ENCODE data around the gene DEK.
"Not testable (repeated sequence)": the region's sequence is repeated elsewhere in the genome, so short reads cannot be mapped to it uniquely, and the experiment has no call there.

Gene DEK, protein sequence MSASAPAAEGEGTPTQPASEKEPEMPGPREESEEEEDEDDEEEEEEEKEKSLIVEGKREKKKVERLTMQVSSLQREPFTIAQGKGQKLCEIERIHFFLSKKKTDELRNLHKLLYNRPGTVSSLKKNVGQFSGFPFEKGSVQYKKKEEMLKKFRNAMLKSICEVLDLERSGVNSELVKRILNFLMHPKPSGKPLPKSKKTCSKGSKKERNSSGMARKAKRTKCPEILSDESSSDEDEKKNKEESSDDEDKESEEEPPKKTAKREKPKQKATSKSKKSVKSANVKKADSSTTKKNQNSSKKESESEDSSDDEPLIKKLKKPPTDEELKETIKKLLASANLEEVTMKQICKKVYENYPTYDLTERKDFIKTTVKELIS

DNA sequence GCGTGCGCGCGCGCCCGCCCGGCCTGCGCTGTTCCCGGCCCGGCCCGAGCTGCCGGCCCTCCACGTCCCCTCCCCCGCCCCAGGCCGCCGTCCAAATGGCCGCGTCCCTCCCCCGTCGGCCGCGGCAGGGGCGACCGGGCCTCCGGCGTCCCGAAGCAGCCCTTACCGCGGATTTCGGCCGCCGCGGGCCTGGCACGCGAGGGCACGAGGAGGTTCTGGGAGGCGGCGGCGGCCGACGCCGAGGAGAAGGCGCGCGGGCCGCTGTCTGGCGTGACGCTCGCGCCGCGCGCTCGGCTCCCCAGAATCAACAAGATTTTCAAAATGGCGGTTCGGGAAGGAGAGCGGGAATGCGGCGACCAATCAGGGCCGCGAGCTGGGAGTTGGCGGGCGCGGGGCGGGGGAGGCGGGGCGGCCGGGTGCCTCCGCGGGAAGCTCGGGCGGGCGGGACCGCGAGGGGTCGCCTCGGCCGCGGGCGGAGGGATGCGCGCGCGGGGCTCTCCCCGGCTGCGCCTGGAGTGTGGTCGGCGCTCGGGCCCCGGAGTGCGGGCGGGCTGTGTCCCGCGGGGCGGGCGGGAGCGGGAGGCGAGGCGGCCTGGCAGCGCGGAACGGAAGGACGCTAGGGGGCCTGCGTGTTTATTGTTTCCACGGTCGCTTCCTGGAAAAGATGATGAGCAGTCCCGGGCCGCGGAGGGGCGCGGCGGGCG is at the start of gene DEK:
Gene DEK, minus strand, starts transcription at position 312 of the 704 bp plus-strand sequence. CDS start 543 bp downstream, outside the sequence.
- peak; percentile 39 for DNase-seq (ENCODE audit: low read depth, low spot score)
- WGBS (ENCODE audit: insufficient coverage, insufficient read length), result no CpG with 5 or more reads among the region's 113 CpGs
- H3K27me3 ChIP-seq (ENCODE audit: control insufficient read depth, insufficient read depth, low read length), result no peaks in the 10 kb centered on the region
- H3K27ac ChIP-seq (ENCODE audit: low read length), result no peak within 1 kb of the TSS
- no peaks in the 10 kb centered on the region for H3K36me3 ChIP-seq (ENCODE audit: control insufficient read depth, insufficient read depth, low read length)
- peaks cover 2% of the 10 kb centered on the region; the same call in 1 of the 2 replicates for H3K4me1 ChIP-seq (ENCODE audit: control insufficient read depth, insufficient read depth, low read length)
- H3K4me3 ChIP-seq (ENCODE audit: low read length), result peak within 1 kb of the TSS; percentile 98
- no peaks in the 10 kb centered on the region for H3K9me3 ChIP-seq (ENCODE audit: control insufficient read depth, insufficient read depth, low read length)

DNA sequence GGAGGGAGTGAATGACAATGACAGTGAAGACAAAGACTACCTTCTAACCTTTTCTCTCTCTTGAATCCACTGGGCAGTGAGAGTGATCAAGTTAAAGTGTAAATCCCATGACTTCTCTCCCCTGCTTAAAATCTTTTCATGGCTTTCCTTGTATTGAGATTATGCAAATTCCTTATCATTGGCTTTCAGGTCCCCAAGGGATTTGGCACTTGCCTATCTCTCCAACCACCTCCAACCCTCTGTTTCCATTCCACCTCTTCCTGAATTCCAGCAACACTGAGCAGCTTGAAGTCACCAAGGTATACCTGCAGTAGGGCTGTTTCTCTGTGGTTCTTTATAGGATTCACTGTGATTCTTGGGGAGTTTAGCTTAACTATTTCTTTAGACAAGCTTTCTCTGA is 48.0 kb upstream of the DEK start:
- no peaks in the 10 kb centered on the region for H3K27me3 ChIP-seq (ENCODE audit: control insufficient read depth, insufficient read depth, low read length)
- no peak overlapping the region for H3K4me3 ChIP-seq (ENCODE audit: low read length)
- H3K9me3 ChIP-seq (ENCODE audit: control insufficient read depth, insufficient read depth, low read length), result no peaks in the 10 kb centered on the region
- DNase-seq (ENCODE audit: low read depth, low spot score), result no peak
- H3K27ac ChIP-seq (ENCODE audit: low read length), result no peak overlapping the region
- H3K36me3 ChIP-seq (ENCODE audit: control insufficient read depth, insufficient read depth, low read length), result no peaks in the 10 kb centered on the region
- no peaks in the 10 kb centered on the region for H3K4me1 ChIP-seq (ENCODE audit: control insufficient read depth, insufficient read depth, low read length)

DNA sequence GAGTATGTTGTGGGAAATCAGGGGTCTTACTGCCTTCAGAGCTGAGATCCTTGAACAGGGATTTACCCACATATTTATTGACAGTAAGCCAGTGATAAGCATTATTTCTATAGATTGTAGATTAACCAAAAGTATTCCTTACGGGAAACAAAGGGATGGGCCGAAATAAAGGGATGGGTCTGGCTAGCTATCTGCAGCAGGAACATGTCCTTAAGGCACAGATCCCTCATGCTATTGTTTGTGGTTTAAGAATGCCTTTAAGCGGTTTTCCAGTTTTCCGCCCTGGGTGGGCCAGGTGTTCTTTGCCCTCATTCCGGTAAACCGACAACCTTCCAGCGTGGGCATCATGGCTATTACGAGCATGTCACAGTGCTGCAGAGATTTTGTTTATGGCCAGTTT is 45.7 kb upstream of the DEK start:
- H3K4me1 ChIP-seq (ENCODE audit: control insufficient read depth, insufficient read depth, low read length); H3K4me3 ChIP-seq (ENCODE audit: low read length); H3K9me3 ChIP-seq (ENCODE audit: control insufficient read depth, insufficient read depth, low read length); H3K27ac ChIP-seq (ENCODE audit: low read length); DNase-seq (ENCODE audit: low read depth, low spot score); H3K36me3 ChIP-seq (ENCODE audit: control insufficient read depth, insufficient read depth, low read length); H3K27me3 ChIP-seq (ENCODE audit: control insufficient read depth, insufficient read depth, low read length): not testable (repeated sequence)
- no CpG with 5 or more reads among the region's 8 CpGs for WGBS (ENCODE audit: insufficient coverage, insufficient read length)

DNA sequence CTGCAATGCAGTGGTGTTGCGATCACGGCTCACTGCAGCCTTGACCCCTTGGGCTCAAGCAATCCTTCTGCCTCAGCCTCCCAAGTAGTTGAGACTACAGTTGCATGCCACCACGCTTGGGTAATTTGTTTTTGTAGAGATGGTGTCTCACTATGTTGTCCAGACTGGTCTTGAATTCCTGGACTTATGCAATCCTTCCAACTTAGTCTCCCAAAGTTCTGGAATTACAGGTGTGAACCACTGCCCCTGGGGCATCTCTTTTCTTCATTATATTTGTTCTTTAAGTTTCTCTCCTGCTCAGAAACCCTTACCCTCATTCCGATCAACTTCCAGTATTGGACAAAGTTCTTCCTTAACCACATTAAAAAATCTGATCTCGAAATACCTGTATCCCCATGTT is 44.7 kb upstream of the DEK start:
- no peaks in the 10 kb centered on the region for H3K9me3 ChIP-seq (ENCODE audit: control insufficient read depth, insufficient read depth, low read length)
- no peak for DNase-seq (ENCODE audit: low read depth, low spot score)
- WGBS (ENCODE audit: insufficient coverage, insufficient read length), result no CpG with 5 or more reads among the region's 5 CpGs

DNA sequence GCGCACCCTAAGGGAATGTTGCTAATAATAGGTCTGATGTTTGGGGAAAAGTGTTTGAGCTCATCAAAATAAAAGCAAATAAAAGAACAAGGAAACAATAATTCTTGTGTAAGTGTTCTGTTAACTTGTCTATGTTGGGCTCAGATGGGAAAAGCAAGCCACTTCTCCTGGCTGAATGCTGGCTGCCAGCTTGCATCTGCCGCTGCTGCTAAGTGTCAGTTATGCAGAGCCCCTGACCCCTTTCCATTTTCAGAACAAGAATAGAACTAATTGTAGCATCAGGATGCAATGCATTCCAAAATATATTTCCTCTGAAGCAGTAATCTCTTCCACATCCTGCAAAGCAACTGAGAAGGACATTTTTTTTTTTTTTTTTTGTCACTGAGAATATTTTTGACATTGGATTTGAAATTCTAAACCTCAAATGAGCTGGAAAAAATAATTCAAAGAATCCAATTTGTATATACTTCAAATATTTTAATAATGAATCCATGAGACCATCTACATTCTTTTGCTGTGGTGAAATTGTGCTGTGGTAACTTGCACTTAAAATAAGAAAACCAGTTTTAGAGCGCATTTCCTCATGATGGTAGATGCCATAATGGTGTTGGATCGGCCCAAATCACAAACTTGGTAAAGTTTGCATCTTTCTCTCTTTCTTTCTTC is 43.9 kb upstream of the DEK start:
- Histone ChIP-seq H3K27ac (ENCODE audit: low read length) (no peak overlapping the region), H3K9me3 (ENCODE audit: control insufficient read depth, insufficient read depth, low read length) (no peaks in the 10 kb centered on the region), H3K4me3 (ENCODE audit: low read length) (no peak overlapping the region), H3K4me1 (ENCODE audit: control insufficient read depth, insufficient read depth, low read length) (peaks cover 3% of the 10 kb centered on the region; the same call in 1 of the 2 replicates), H3K36me3 (ENCODE audit: control insufficient read depth, insufficient read depth, low read length) (no peaks in the 10 kb centered on the region), H3K27me3 (ENCODE audit: control insufficient read depth, insufficient read depth, low read length) (no peaks in the 10 kb centered on the region)
- no CpG with 5 or more reads among the region's 4 CpGs for WGBS (ENCODE audit: insufficient coverage, insufficient read length)
- DNase-seq (ENCODE audit: low read depth, low spot score), result no peak

More for the DNA sequence above, 44.7 kb upstream of the DEK start:
- Histone ChIP-seq H3K4me3 (ENCODE audit: low read length) (no peak overlapping the region), H3K27me3 (ENCODE audit: control insufficient read depth, insufficient read depth, low read length) (no peaks in the 10 kb centered on the region), H3K4me1 (ENCODE audit: control insufficient read depth, insufficient read depth, low read length) (peaks cover 3% of the 10 kb centered on the region; the same call in 1 of the 2 replicates), H3K36me3 (ENCODE audit: control insufficient read depth, insufficient read depth, low read length) (no peaks in the 10 kb centered on the region), H3K27ac (ENCODE audit: low read length) (no peak overlapping the region)

DNA sequence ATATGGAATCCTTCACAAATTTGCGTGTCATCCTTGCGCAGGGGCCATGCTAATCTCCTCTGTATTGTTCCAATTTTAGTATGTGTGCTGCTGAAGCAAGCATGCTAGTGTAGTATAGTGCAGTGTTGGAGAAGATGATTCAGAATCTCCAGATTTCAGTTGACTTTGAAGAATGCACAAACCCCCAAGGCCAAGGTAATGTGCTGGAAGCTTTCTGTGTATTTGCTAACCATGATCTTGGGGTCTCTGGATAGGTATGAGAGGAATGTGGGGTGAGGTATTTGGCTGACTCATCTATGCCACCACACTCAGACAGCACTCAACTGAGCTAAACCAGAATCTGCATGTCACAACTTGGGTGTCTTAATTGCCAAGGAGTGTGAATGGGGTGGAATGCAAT is 42.6 kb upstream of the DEK start:
- Histone ChIP-seq H3K27ac (ENCODE audit: low read length) (no peak overlapping the region), H3K27me3 (ENCODE audit: control insufficient read depth, insufficient read depth, low read length) (no peaks in the 10 kb centered on the region), H3K9me3 (ENCODE audit: control insufficient read depth, insufficient read depth, low read length) (no peaks in the 10 kb centered on the region), H3K4me1 (ENCODE audit: control insufficient read depth, insufficient read depth, low read length) (peaks cover 3% of the 10 kb centered on the region; the same call in 1 of the 2 replicates), H3K4me3 (ENCODE audit: low read length) (no peak overlapping the region), H3K36me3 (ENCODE audit: control insufficient read depth, insufficient read depth, low read length) (no peaks in the 10 kb centered on the region)
- DNase-seq (ENCODE audit: low read depth, low spot score), result no peak
- WGBS (ENCODE audit: insufficient coverage, insufficient read length), result no CpG with 5 or more reads among the region's 2 CpGs

DNA sequence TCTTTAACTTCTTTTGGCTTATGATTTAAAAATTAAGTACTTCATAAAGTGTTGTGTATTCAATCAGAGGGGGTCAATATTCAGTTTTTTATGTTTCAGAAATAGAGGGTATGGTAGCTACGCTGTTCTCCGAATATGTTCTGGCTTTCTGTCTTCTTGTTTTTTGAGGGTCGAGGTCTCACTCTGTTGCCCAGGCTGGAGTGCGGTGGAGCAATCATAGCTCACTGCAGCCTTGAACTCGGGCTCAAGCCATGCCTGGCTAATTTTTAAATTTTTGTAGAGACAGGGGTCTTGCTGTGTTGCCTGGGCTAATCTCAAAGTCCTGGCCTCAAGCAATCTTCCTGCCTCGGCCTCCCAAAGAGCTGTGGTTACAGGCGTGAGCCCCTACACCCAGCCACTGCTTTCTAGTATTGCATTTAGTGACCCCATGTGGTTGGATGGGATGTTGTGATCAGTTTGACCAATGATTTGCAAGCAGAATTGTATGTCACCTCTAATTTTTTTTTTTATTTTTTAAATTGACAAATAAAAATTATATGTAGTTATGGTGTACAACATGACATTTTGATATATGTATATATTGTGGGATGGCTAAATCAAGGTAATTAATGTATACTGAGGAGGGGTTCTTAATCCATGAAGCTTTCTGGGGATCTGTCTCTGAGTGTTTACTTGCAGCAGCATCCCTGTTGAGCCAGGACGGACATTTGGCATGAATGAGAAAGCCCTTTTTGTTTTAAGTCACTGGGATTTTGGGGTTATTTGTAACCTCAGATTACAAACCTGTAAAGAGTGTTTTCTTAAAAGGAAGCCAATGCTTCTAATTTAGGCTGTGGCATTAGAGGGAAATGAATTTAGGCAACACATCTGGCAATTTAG is 38.5 kb upstream of the DEK start:
- H3K9me3 ChIP-seq (ENCODE audit: control insufficient read depth, insufficient read depth, low read length), result no peaks in the 10 kb centered on the region
- no peak overlapping the region for H3K4me3 ChIP-seq (ENCODE audit: low read length)
- DNase-seq (ENCODE audit: low read depth, low spot score), result no peak
- H3K27me3 ChIP-seq (ENCODE audit: control insufficient read depth, insufficient read depth, low read length), result no peaks in the 10 kb centered on the region
- H3K36me3 ChIP-seq (ENCODE audit: control insufficient read depth, insufficient read depth, low read length), result no peaks in the 10 kb centered on the region
- H3K4me1 ChIP-seq (ENCODE audit: control insufficient read depth, insufficient read depth, low read length), result peaks cover 3% of the 10 kb centered on the region; the same call in 1 of the 2 replicates
- WGBS (ENCODE audit: insufficient coverage, insufficient read length), result no CpG with 5 or more reads among the region's 8 CpGs
- H3K27ac ChIP-seq (ENCODE audit: low read length), result no peak overlapping the region

DNA sequence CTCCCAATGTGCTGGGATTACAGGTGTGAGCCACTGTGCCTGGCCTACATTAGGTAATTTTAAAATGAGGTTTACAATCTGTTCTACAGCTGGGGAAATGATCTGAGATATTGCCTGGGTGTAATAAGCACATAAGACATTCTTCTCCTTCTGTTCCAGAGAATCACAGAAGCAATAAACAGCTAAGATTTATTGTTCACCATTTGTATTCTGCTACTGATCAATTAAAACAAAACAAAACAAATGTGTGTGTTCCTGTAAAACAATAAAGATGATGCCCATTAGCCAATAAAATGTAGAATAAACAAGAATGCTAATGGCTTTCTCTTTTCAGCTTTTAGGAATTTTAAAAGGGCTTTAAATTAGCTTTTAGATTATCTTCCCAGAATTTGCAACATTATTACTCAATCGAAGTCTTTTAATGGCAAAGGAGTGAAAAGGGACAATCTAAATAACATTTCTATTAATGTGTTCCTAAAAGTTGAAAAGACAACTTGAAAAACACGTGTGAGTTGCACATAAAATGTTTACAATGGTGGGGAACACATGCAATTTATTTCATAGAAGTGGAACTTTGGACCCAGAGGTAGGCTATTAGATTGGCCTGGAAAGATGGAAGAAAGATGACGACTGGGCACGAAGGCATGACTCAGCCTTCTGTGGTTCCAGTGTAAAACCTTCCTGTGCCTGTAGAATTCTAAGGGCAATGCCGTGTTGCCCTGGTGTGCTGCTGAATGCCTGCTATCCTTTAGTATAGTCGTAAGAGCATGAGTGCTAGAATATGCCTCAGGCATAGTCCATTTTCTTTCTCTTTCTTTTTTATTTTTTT is 29.0 kb upstream of the DEK start:
- Histone ChIP-seq H3K27ac (ENCODE audit: low read length) (no peak overlapping the region), H3K36me3 (ENCODE audit: control insufficient read depth, insufficient read depth, low read length) (no peaks in the 10 kb centered on the region), H3K4me3 (ENCODE audit: low read length) (no peak overlapping the region), H3K4me1 (ENCODE audit: control insufficient read depth, insufficient read depth, low read length) (peaks cover 4% of the 10 kb centered on the region), H3K27me3 (ENCODE audit: control insufficient read depth, insufficient read depth, low read length) (no peaks in the 10 kb centered on the region), H3K9me3 (ENCODE audit: control insufficient read depth, insufficient read depth, low read length) (no peaks in the 10 kb centered on the region)
- DNase-seq (ENCODE audit: low read depth, low spot score), result no peak
- WGBS (ENCODE audit: insufficient coverage, insufficient read length), result no CpG with 5 or more reads among the region's 6 CpGs

DNA sequence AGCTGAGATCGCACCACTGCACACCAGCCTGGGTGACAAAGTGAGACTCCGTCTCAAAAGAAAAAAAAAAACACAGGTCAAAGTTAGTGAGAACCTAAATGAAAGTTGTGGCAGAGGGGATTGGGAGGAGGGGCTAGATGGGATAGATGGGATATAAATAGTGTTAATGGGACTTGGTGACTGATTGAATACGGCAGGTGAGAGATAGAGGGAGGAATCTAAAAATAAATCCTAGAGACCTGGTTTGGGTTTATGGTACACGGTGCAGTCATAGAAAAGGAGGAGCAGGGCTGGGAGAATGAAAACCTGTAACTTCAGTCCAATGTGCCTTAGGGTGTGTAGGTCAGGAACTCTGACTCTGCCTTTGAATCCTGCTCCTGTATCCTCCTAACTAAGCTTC is 25.0 kb upstream of the DEK start:
- Histone ChIP-seq H3K36me3 (ENCODE audit: control insufficient read depth, insufficient read depth, low read length) (no peaks in the 10 kb centered on the region), H3K4me1 (ENCODE audit: control insufficient read depth, insufficient read depth, low read length) (0 out of 2 replicates have a peak, but pooled peaks cover 1% of the 10 kb centered on the region), H3K27me3 (ENCODE audit: control insufficient read depth, insufficient read depth, low read length) (no peaks in the 10 kb centered on the region), H3K27ac (ENCODE audit: low read length) (no peak overlapping the region), H3K4me3 (ENCODE audit: low read length) (no peak overlapping the region), H3K9me3 (ENCODE audit: control insufficient read depth, insufficient read depth, low read length) (no peaks in the 10 kb centered on the region)
- WGBS (ENCODE audit: insufficient coverage, insufficient read length), result 100% methylated on average over 1 of the region's 4 CpGs
- no peak for DNase-seq (ENCODE audit: low read depth, low spot score)
